GM12878 (cell line): ENCODE results near the gene LIM2. TPM values are rescaled to one million over a fixed set of nuclear protein-coding genes. Genes with fewer than 3 reads are reported as not detected.

Experiments used
- ATAC-seq: fragments of 200-7000 bp; cut with Tn5 transposase; 3 replicates; pipeline ENCODE4 v1.9.1; 2020; ENCODE audit warnings: mild to moderate bottlenecking, moderate library complexity
- BruUV-seq: library from RNA; stranded (reverse); fragments of 400-500 nt; replicated peaks from 2 replicates; lab custom pipeline; 2021; lab: Mats Ljungman, UMichigan
- CTCF ChIA-PET: fragments of 300-600 bp; sonication (Branson Sonifier 250); formaldehyde crosslinking; extraction: SDS; loops from one replicate; lab custom pipeline; 2021; ENCODE audit warnings: inconsistent platforms; lab: Yijun Ruan, JAX
- POLR2A ChIA-PET: fragments of 350-600 bp; formaldehyde crosslinking; extraction: SDS; loops from one replicate; lab custom pipeline; 2021; ENCODE audit warnings: inconsistent platforms; lab: Charles Lee
- RAD21 ChIA-PET: fragments of 300-600 bp; sonication (Branson Sonifier 250); formaldehyde crosslinking; loops from one replicate; lab custom pipeline; 2023; ENCODE audit warnings: antibody characterized with exemption; ENCODE audit not compliant: unreplicated experiment; lab: Charles Lee
- SMC1A ChIA-PET: fragments of 300-600 bp; sonication (Branson Sonifier 250); formaldehyde crosslinking; loops from one replicate; lab custom pipeline; 2023; ENCODE audit not compliant: unreplicated experiment, uncharacterized antibody; lab: Charles Lee
- DNase-seq: peaks from one replicate; pipeline ENCODE4 v3.0.0-alpha.2; 2011; ENCODE audit warnings: low read depth, low spot score
- FAIRE-seq: peaks from 3 replicates; lab custom pipeline; 2011; peaks lifted over from hg19 to GRCh38; lab: Jason Lieb, UNC
- H2AFZ ChIP-seq: 2 replicates; pipeline ENCODE4 v1.6.0; 2011; ENCODE audit warnings: low read depth, low read length, control low read depth; ENCODE audit not compliant: control insufficient read depth
- H3K27ac ChIP-seq: 2 replicates; pipeline ENCODE4 v1.5.1; 2011; ENCODE audit warnings: control low read depth; ENCODE audit not compliant: control insufficient read depth, insufficient read depth
- H3K27me3 ChIP-seq, 2 experiments: replicated peaks in 1 of 2; 2 replicates each; pipeline versions ENCODE4 v1.6.0 to v1.6.1; 2011; ENCODE audit warnings: low read length in 1 of 2; ENCODE audit not compliant: control insufficient read depth in 2 of 2, insufficient read depth in 2 of 2
- H3K36me3 ChIP-seq, 2 experiments: 2 replicates each; pipeline ENCODE4 v1.5.1; 2011; ENCODE audit warnings: low read length in 1 of 2; ENCODE audit not compliant: control insufficient read depth in 2 of 2, insufficient read depth in 2 of 2
- H3K4me1 ChIP-seq: 2 replicates; pipeline ENCODE4 v1.6.1; 2011; ENCODE audit warnings: mild to moderate bottlenecking, low read length, moderate library complexity, mixed read lengths; ENCODE audit not compliant: control insufficient read depth, insufficient read depth
- H3K4me2 ChIP-seq: 2 replicates; pipeline ENCODE4 v1.6.0; 2011; ENCODE audit warnings: control low read depth; ENCODE audit not compliant: control insufficient read depth, insufficient read depth
- H3K4me3 ChIP-seq: fragments of 200-600 bp; sonication (generic); 2 replicates; pipeline ENCODE4 v1.5.1; 2016
- H3K79me2 ChIP-seq: 2 replicates; pipeline ENCODE4 v1.6.0; 2011; ENCODE audit warnings: low read length; ENCODE audit not compliant: control insufficient read depth, insufficient read depth
- H3K9ac ChIP-seq: 2 replicates; pipeline ENCODE4 v1.8.0; 2011; ENCODE audit warnings: low read length, control low read depth, mixed read lengths; ENCODE audit not compliant: control insufficient read depth, insufficient read depth
- H3K9me3 ChIP-seq: replicated peaks from 3 replicates; pipeline ENCODE4 v1.5.1; 2011; ENCODE audit warnings: mild to moderate bottlenecking, low read length; ENCODE audit not compliant: control insufficient read depth, insufficient read depth
- H4K20me1 ChIP-seq: 2 replicates; pipeline ENCODE4 v1.6.0; 2011; ENCODE audit not compliant: control insufficient read depth, insufficient read depth
- BHLHE40 ChIP-seq, 2 experiments: fragments of 450-650 bp in 1 of 2; IDR thresholded peaks; 2 replicates each; pipeline ENCODE4 v1.6.1; 2011 to 2017; ENCODE audit warnings: low read depth in 2 of 2, borderline replicate concordance in 1 of 2, improper control_type of control experiment in 1 of 2, low read length in 1 of 2, mild to moderate bottlenecking in 1 of 2
- BMI1 ChIP-seq: fragments of 450-650 bp; IDR thresholded peaks from 2 replicates; pipeline ENCODE4 v1.6.1; 2016; ENCODE audit warnings: mild to moderate bottlenecking, moderate library complexity, borderline replicate concordance
- CHD2 ChIP-seq: IDR thresholded peaks from 2 replicates; pipeline ENCODE4 v1.6.1; 2011; ENCODE audit warnings: low read depth, low read length, improper control_type of control experiment, borderline replicate concordance
- NFIC ChIP-seq: IDR thresholded peaks from 2 replicates; pipeline ENCODE4 v1.6.1; 2012; ENCODE audit warnings: low read depth, mild to moderate bottlenecking, inconsistent platforms, low read length, moderate library complexity
- NFXL1 ChIP-seq: fragments of 450-650 bp; IDR thresholded peaks from 2 replicates; pipeline ENCODE4 v1.6.1; 2017; ENCODE audit warnings: antibody characterized with exemption, mild to moderate bottlenecking, borderline replicate concordance
- NFYB ChIP-seq: IDR thresholded peaks from 2 replicates; pipeline ENCODE4 v1.6.1; 2011; ENCODE audit warnings: low read depth, mild to moderate bottlenecking, low read length, improper control_type of control experiment, moderate library complexity; ENCODE audit not compliant: insufficient read depth
- NR2F1 ChIP-seq: fragments of 450-650 bp; conservative IDR thresholded peaks from 2 replicates; pipeline ENCODE4 v1.6.1; 2017; ENCODE audit warnings: mild to moderate bottlenecking
- POLR2AphosphoS2 ChIP-seq: IDR thresholded peaks from 2 replicates; pipeline ENCODE4 v1.6.1; 2011; ENCODE audit warnings: low read depth, mild to moderate bottlenecking, low read length, improper control_type of control experiment, moderate library complexity
- POU2F2 ChIP-seq: IDR thresholded peaks from 3 replicates; pipeline ENCODE4 v1.6.1; 2011; ENCODE audit warnings: low read depth, mild to moderate bottlenecking, low read length, borderline replicate concordance
- RUNX3 ChIP-seq: IDR thresholded peaks from 2 replicates; pipeline ENCODE4 v1.6.1; 2012; ENCODE audit warnings: low read length, inconsistent platforms
- SP1 ChIP-seq: IDR thresholded peaks from one replicate; pipeline ENCODE4 v1.6.1; 2011; ENCODE audit warnings: low read depth, low read length
- SRF ChIP-seq, 2 experiments: IDR thresholded peaks; 2 replicates each; pipeline ENCODE4 v1.6.1; 2011; ENCODE audit warnings: low read depth in 2 of 2, low read length in 2 of 2, mild to moderate bottlenecking in 1 of 2, moderate library complexity in 1 of 2
- SUZ12 ChIP-seq: fragments of 200-600 bp; sonication (generic); IDR thresholded peaks from one replicate; pipeline ENCODE4 v1.6.1; 2018; ENCODE audit warnings: antibody characterized with exemption, mild to moderate bottlenecking; ENCODE audit not compliant: unreplicated experiment
- TCF3 ChIP-seq: IDR thresholded peaks from 2 replicates; pipeline ENCODE4 v1.6.1; 2012; ENCODE audit warnings: low read depth, mild to moderate bottlenecking, low read length, borderline replicate concordance; ENCODE audit not compliant: insufficient read depth
- TCF7 ChIP-seq: IDR thresholded peaks from 2 replicates; pipeline ENCODE4 v1.6.1; 2014; ENCODE audit warnings: antibody characterized with exemption, borderline replicate concordance
- YY1 ChIP-seq: IDR thresholded peaks from 2 replicates; pipeline ENCODE4 v1.6.1; 2011; ENCODE audit warnings: low read depth, mild to moderate bottlenecking, low read length
- ZSCAN29 ChIP-seq: fragments of 450-650 bp; IDR thresholded peaks from 2 replicates; pipeline ENCODE4 v1.6.1; 2017; ENCODE audit warnings: mild to moderate bottlenecking, moderate library complexity
- WGBS: methylation state at CpG from one replicate; pipeline ENCODE4 v1.1.6; 2016; ENCODE audit warnings: low lambda C conversion rate; ENCODE audit not compliant: insufficient replicate concordance, insufficient coverage; ENCODE audit errors: missing lambda C conversion rate; 5-methylcytosine and 5-hydroxymethylcytosine counted together
- in situ Hi-C: fragments of 300-500 bp; cut with MboI; formaldehyde crosslinking; loops from 9 replicates; pipeline ENCODE4 v1.14.3; 2018; ENCODE audit warnings: mixed read lengths
- intact Hi-C: fragments of 100-400 bp; cut with micrococcal nuclease; formaldehyde crosslinking; loops from one replicate; pipeline ENCODE4 v1.14.2; 2022; ENCODE audit not compliant: unreplicated experiment
- polyA plus RNA-seq, 11 experiments: library from polyadenylated mRNA; depleted of rRNA in 4 of 11; unstranded in 6 of 11; stranded (reverse) in 5 of 11; fragments of >200 nt; fragmentation: Nextera tagmentation in 4 of 11; fragmentation: Illumina TruSeq in 1 of 11; extraction: Ambion mirVana in 4 of 11; extraction: Trizol in 1 of 11; gene quantifications; 1 replicate in 1 of 11; 2 replicates in 10 of 11; pipeline versions ENCODE4 v1.2.1 to v1.2.3, GENCODE V29; 2011 to 2016; ENCODE audit warnings: inconsistent platforms in 2 of 11, missing spikeins in 2 of 11, low read depth in 1 of 11
- total RNA-seq, 4 experiments: library from RNA; depleted of rRNA in 3 of 4; stranded (reverse); fragments of >200 nt in 3 of 4; fragmentation: Illumina TruSeq in 1 of 4; extraction: Trizol in 1 of 4; gene quantifications; 2 replicates each; pipeline versions ENCODE4 v1.2.1 to v1.2.3, GENCODE V29; 2013 to 2021
- TF ChIP-seq, protein P1 (sequence below): fragments of 450-650 bp; IDR thresholded peaks from 2 replicates; pipeline ENCODE4 v1.6.1; 2017; ENCODE audit warnings: borderline replicate concordance
- TF ChIP-seq, protein P2 (sequence below): IDR thresholded peaks from 2 replicates; pipeline ENCODE4 v1.6.1; 2012; ENCODE audit warnings: low read length, inconsistent platforms
- TF ChIP-seq, protein P3 (sequence below): IDR thresholded peaks from 2 replicates; pipeline ENCODE4 v1.6.1; 2011; ENCODE audit warnings: low read depth, mild to moderate bottlenecking, low read length, moderate library complexity, borderline replicate concordance; ENCODE audit errors: extremely low read depth
- TF ChIP-seq, protein P4 (sequence below): fragments of 450-650 bp; IDR thresholded peaks from 2 replicates; pipeline ENCODE4 v1.6.1; 2014; ENCODE audit warnings: mild to moderate bottlenecking

LIM2 gene
- total and polyA plus RNA-seq, 10 of the 15 experiments (the other 5 are each of a cell fraction or from before 2014, with no cell fraction given): not detected

DNA sequence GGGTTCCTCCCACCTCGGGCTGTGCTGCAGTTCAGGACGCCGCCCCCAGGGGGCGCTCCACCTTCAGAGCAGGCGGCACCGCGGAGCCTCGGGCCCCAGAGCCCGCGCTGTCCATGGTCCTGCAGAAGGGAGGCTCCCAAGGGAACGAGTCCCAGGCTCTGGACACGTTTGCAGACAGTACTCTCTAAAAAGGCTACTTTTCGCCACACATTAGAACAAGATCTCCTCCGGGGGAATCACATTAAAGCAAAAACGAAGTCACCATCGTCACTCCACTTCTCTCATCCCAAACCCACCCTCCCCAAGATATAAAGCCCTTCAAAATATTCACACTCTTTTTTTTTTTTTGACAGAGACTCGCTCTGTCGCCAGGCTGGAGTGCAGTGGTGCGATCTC lies 34.3 kb upstream of the LIM2 start:
- Histone ChIP-seq H4K20me1 (no peaks in the 10 kb centered on the region), H3K4me2 (no peak overlapping the region), H3K27ac (no peak overlapping the region), H2AFZ (no peak overlapping the region), H3K4me3 (no peak overlapping the region), H3K4me1 (peaks cover 6% of the 10 kb centered on the region), H3K36me3 (no peaks in the 10 kb centered on the region), H3K9ac (no peak overlapping the region), H3K27me3 (no peaks in the 10 kb centered on the region; a peak in 1 of 4 replicates), H3K9me3 (no peaks in the 10 kb centered on the region), H3K79me2 (no peaks in the 10 kb centered on the region)
- in situ Hi-C loops (no loop called here), intact Hi-C loops (loop anchor here (1.0 to 5.0 kb wide), 2 partner anchors 95 to 235 kb away; no protein-coding TSS in a partner anchor)
- POLR2A ChIA-PET: interaction anchor here (0.5 kb wide), 1 partner anchor 21 kb away, joined by 4 read pairs; no protein-coding TSS in a partner anchor
- SMC1A ChIA-PET: interaction anchor here (0.5 to 1.6 kb wide), 4 partner anchors 13 to 238 kb away, joined by 3 to 6 read pairs (median 3); no protein-coding TSS in a partner anchor
- peak; percentile 86 for FAIRE-seq
- DNase-seq: no peak
- ATAC-seq: peak; percentile 64
- WGBS: 3% methylated on average over 18 of the region's 19 CpGs
- no TSS peak for BruUV-seq
- CTCF ChIA-PET: interaction anchor here (0.5 to 9.7 kb wide), 20 partner anchors 8 to 248 kb away, joined by 3 to 142 read pairs (median 4); no protein-coding TSS in a partner anchor
- RAD21 ChIA-PET: interaction anchor here (1.5 to 5.8 kb wide), 6 partner anchors 15 to 356 kb away, joined by 4 to 30 read pairs (median 9); no protein-coding TSS in a partner anchor
- TF ChIP-seq CHD2 (0 out of 2 replicates have a peak, but pooled peaks have one; percentile 43), SUZ12 (no peak), SRF (IDR thresholded peaks at IDR 0.05; ENCODE audit: low read depth in 2 of 2, low read length in 2 of 2) (0 out of 4 replicates have a peak, but pooled peaks of 1 of the 2 experiments have one; percentile 46), YY1 (peak; percentile 81), NFIC (no peak), BMI1 (no peak), TCF7 (no peak), RUNX3 (peak; percentile 36; the same call in 1 of the 2 replicates), NFYB (no peak), TCF3 (no peak), NFXL1 (no peak), POLR2AphosphoS2 (no peak), POU2F2 (peak; percentile 49; the same call in 1 of the 3 replicates), BHLHE40 (IDR thresholded peaks at IDR 0.05; ENCODE audit: borderline replicate concordance in 1 of 2, low read depth in 2 of 2, low read length in 1 of 2) (peak; percentile 34 to 61; a peak in 2 of 4 replicates), ZSCAN29 (no peak), NR2F1 (no peak), SP1 (no peak)
- TF ChIP-seq, protein P1, sequence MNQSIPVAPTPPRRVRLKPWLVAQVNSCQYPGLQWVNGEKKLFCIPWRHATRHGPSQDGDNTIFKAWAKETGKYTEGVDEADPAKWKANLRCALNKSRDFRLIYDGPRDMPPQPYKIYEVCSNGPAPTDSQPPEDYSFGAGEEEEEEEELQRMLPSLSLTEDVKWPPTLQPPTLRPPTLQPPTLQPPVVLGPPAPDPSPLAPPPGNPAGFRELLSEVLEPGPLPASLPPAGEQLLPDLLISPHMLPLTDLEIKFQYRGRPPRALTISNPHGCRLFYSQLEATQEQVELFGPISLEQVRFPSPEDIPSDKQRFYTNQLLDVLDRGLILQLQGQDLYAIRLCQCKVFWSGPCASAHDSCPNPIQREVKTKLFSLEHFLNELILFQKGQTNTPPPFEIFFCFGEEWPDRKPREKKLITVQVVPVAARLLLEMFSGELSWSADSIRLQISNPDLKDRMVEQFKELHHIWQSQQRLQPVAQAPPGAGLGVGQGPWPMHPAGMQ: no peak
- TF ChIP-seq, protein P2, sequence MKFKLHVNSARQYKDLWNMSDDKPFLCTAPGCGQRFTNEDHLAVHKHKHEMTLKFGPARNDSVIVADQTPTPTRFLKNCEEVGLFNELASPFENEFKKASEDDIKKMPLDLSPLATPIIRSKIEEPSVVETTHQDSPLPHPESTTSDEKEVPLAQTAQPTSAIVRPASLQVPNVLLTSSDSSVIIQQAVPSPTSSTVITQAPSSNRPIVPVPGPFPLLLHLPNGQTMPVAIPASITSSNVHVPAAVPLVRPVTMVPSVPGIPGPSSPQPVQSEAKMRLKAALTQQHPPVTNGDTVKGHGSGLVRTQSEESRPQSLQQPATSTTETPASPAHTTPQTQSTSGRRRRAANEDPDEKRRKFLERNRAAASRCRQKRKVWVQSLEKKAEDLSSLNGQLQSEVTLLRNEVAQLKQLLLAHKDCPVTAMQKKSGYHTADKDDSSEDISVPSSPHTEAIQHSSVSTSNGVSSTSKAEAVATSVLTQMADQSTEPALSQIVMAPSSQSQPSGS: no peak
- TF ChIP-seq, protein P3, sequence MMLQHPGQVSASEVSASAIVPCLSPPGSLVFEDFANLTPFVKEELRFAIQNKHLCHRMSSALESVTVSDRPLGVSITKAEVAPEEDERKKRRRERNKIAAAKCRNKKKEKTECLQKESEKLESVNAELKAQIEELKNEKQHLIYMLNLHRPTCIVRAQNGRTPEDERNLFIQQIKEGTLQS: no peak
- TF ChIP-seq, protein P4, sequence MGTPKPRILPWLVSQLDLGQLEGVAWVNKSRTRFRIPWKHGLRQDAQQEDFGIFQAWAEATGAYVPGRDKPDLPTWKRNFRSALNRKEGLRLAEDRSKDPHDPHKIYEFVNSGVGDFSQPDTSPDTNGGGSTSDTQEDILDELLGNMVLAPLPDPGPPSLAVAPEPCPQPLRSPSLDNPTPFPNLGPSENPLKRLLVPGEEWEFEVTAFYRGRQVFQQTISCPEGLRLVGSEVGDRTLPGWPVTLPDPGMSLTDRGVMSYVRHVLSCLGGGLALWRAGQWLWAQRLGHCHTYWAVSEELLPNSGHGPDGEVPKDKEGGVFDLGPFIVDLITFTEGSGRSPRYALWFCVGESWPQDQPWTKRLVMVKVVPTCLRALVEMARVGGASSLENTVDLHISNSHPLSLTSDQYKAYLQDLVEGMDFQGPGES: no peak
